K562 (cell line): ENCODE data around the gene UTP14A. TPM values are rescaled to one million over a fixed set of nuclear protein-coding genes. Genes with fewer than 3 reads are reported as not detected.

Experiments
- ASH1L ChIP-seq: fragments of 450-650 bp; IDR thresholded peaks from 2 replicates; pipeline ENCODE4 v1.6.1; 2018; ENCODE audit warnings: borderline replicate concordance, mild to moderate bottlenecking, low read depth; ENCODE audit not compliant: partially characterized antibody
- ATF7 ChIP-seq: fragments of 450-650 bp; IDR thresholded peaks from 2 replicates; pipeline ENCODE4 v1.7.1; 2014; ENCODE audit warnings: mild to moderate bottlenecking, moderate library complexity
- BACH1 ChIP-seq: fragments of 200-800 bp; sonication (Bioruptor generic); IDR thresholded peaks from 2 replicates; pipeline ENCODE4 v1.6.1; 2016; ENCODE audit warnings: missing genetic modification characterization, missing compliant biosample characterization
- BHLHE40 ChIP-seq: IDR thresholded peaks from 2 replicates; pipeline ENCODE4 v1.6.1; 2011; ENCODE audit warnings: low read length, improper control_type of control experiment
- CSDE1 ChIP-seq, 2 experiments: fragments of 450-650 bp; IDR thresholded peaks; 2 replicates each; pipeline ENCODE4 v1.6.1; 2016; ENCODE audit warnings: mild to moderate bottlenecking in 1 of 2
- GABPB1 ChIP-seq: sonication (generic); formaldehyde crosslinking; IDR thresholded peaks from 2 replicates; pipeline ENCODE4 v1.8.0; 2022; ENCODE audit warnings: mild to moderate bottlenecking, missing genetic modification reagents
- GTF2E2 ChIP-seq: fragments of 200-800 bp; sonication (Bioruptor generic); IDR thresholded peaks from 2 replicates; pipeline ENCODE4 v1.6.1; 2016; ENCODE audit warnings: missing genetic modification characterization, missing compliant biosample characterization
- KDM5B ChIP-seq: fragments of 200-600 bp; sonication (generic); IDR thresholded peaks from 2 replicates; pipeline ENCODE4 v1.6.1; 2012; ENCODE audit warnings: low read depth, mild to moderate bottlenecking, moderate library complexity, low read length, control low read depth, inconsistent platforms; ENCODE audit not compliant: insufficient replicate concordance
- NR2C1 ChIP-seq, 2 experiments: fragments of 450-650 bp; IDR thresholded peaks; 2 replicates each; pipeline ENCODE4 v1.6.1; 2017; ENCODE audit warnings: mild to moderate bottlenecking in 2 of 2, antibody characterized with exemption in 1 of 2, inconsistent platforms in 1 of 2, missing compliant biosample characterization in 1 of 2, missing genetic modification characterization in 1 of 2
- SMAD3 ChIP-seq: fragments of 450-650 bp; formaldehyde crosslinking; conservative IDR thresholded peaks from 2 replicates; pipeline ENCODE4 v1.4.0; 2020; ENCODE audit warnings: mild to moderate bottlenecking
- SP1 ChIP-seq: sonication (generic); formaldehyde crosslinking; IDR thresholded peaks from 2 replicates; pipeline ENCODE4 v1.8.1; 2022; ENCODE audit warnings: mild to moderate bottlenecking, missing genetic modification reagents
- XRCC3 ChIP-seq: fragments of 450-650 bp; IDR thresholded peaks from 2 replicates; pipeline ENCODE4 v1.6.1; 2017; ENCODE audit warnings: mild to moderate bottlenecking, moderate library complexity
- ZBTB8A ChIP-seq: fragments of 450-650 bp; IDR thresholded peaks from 2 replicates; pipeline ENCODE4 v1.6.1; 2018; ENCODE audit warnings: mild to moderate bottlenecking, moderate library complexity; ENCODE audit not compliant: partially characterized antibody
- ZNF174 ChIP-seq: fragments of 250-450 bp; sonication (Bioruptor Pico); IDR thresholded peaks from 2 replicates; pipeline ENCODE4 v1.4.0; 2020; ENCODE audit warnings: mild to moderate bottlenecking
- ZNF668 ChIP-seq: fragments of 250-450 bp; sonication (Bioruptor Pico); IDR thresholded peaks from 2 replicates; pipeline ENCODE4 v1.8.0; 2022; ENCODE audit warnings: mild to moderate bottlenecking, inconsistent platforms
- ZNF780A ChIP-seq: fragments of 250-450 bp; sonication (Bioruptor Pico); IDR thresholded peaks from 2 replicates; pipeline ENCODE4 v1.5.0; 2021; ENCODE audit warnings: mild to moderate bottlenecking
- polyA plus RNA-seq, 8 experiments: library from polyadenylated mRNA; depleted of rRNA in 4 of 8; stranded (reverse) in 5 of 8; unstranded in 3 of 8; fragments of >200 nt; fragmentation: Nextera tagmentation in 2 of 8; fragmentation: Illumina TruSeq in 1 of 8; extraction: Ambion mirVana in 2 of 8; extraction: Trizol in 1 of 8; gene quantifications; 2 replicates each; pipeline versions ENCODE4 v1.2.1 to v1.2.3, GENCODE V29; 2011 to 2014; ENCODE audit warnings: inconsistent platforms in 1 of 8, missing spikeins in 1 of 8
- total RNA-seq, 7 experiments: library from RNA; depleted of rRNA in 6 of 7; stranded (reverse); fragments of >200 nt in 6 of 7; fragmentation: Illumina TruSeq in 2 of 7; extraction: Trizol in 2 of 7; gene quantifications; 2 replicates each; pipeline versions ENCODE4 v1.2.1 to v1.2.3, GENCODE V29; 2011 to 2021; ENCODE audit warnings: low replicate concordance in 1 of 7
- TF ChIP-seq, protein P1 (sequence below): sonication (generic); formaldehyde crosslinking; IDR thresholded peaks from 2 replicates; pipeline ENCODE4 v1.8.0; 2022; ENCODE audit warnings: mild to moderate bottlenecking, missing genetic modification reagents
- TF ChIP-seq, protein P2 (sequence below), 2 experiments: fragments of 450-650 bp; conservative IDR thresholded peaks; 2 replicates each; pipeline ENCODE4 v1.6.1; 2017; ENCODE audit warnings: mild to moderate bottlenecking in 2 of 2, moderate library complexity in 2 of 2
- TF ChIP-seq, protein P3 (sequence below): fragments of 450-650 bp; formaldehyde crosslinking; IDR thresholded peaks from 2 replicates; pipeline ENCODE4 v1.4.0; 2022; ENCODE audit warnings: missing genetic modification characterization
- TF ChIP-seq, protein P4 (sequence below): fragments of 200-800 bp; sonication (Bioruptor generic); IDR thresholded peaks from 2 replicates; pipeline ENCODE4 v1.6.1; 2017; ENCODE audit warnings: missing genetic modification characterization, missing compliant biosample characterization

Gene UTP14A
- total and polyA plus RNA-seq, 9 of the 15 experiments (the other 6 are each of a cell fraction or from before 2014, with no cell fraction given): 30.5 to 91.0 (median 64.1) TPM

DNA sequence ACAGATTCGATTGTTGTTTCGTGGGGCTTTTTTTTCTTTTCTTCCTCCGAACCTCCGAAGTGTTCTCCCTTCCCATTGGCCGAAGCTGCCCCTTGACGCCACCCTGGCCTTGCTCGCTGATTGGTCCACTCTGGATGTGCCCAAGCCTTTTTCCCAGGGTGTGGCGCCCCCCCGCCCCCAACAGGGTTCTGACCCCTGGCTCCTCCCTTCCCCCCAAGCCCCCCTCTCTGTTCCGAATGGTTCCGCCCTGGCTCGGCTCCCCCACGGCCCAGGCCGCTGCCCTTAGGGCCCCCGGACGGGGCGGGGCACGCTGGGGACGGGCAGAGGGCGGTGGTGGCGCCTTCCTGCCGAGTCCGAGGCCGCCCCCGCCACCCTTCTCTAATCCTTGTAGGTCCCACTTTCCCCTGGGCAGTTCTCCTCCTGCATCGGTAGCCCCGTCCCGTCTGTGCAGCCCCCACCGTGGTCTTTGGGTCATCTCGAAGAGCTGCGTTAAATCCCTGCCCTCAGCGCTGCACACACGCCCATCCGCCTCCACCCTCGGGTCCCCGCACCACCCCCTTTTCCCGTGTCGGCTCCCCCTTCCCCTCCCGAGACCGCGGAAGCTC, 25.5 kb downstream of the UTP14A start (continued):
- TF ChIP-seq, protein P1, sequence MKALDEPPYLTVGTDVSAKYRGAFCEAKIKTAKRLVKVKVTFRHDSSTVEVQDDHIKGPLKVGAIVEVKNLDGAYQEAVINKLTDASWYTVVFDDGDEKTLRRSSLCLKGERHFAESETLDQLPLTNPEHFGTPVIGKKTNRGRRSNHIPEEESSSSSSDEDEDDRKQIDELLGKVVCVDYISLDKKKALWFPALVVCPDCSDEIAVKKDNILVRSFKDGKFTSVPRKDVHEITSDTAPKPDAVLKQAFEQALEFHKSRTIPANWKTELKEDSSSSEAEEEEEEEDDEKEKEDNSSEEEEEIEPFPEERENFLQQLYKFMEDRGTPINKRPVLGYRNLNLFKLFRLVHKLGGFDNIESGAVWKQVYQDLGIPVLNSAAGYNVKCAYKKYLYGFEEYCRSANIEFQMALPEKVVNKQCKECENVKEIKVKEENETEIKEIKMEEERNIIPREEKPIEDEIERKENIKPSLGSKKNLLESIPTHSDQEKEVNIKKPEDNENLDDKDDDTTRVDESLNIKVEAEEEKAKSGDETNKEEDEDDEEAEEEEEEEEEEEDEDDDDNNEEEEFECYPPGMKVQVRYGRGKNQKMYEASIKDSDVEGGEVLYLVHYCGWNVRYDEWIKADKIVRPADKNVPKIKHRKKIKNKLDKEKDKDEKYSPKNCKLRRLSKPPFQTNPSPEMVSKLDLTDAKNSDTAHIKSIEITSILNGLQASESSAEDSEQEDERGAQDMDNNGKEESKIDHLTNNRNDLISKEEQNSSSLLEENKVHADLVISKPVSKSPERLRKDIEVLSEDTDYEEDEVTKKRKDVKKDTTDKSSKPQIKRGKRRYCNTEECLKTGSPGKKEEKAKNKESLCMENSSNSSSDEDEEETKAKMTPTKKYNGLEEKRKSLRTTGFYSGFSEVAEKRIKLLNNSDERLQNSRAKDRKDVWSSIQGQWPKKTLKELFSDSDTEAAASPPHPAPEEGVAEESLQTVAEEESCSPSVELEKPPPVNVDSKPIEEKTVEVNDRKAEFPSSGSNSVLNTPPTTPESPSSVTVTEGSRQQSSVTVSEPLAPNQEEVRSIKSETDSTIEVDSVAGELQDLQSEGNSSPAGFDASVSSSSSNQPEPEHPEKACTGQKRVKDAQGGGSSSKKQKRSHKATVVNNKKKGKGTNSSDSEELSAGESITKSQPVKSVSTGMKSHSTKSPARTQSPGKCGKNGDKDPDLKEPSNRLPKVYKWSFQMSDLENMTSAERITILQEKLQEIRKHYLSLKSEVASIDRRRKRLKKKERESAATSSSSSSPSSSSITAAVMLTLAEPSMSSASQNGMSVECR (CRISPR knock-in tag): no peak
- TF ChIP-seq ZNF174: no peak
- no peak for TF ChIP-seq XRCC3
- TF ChIP-seq BACH1 (tag): no peak
- TF ChIP-seq, protein P2, sequence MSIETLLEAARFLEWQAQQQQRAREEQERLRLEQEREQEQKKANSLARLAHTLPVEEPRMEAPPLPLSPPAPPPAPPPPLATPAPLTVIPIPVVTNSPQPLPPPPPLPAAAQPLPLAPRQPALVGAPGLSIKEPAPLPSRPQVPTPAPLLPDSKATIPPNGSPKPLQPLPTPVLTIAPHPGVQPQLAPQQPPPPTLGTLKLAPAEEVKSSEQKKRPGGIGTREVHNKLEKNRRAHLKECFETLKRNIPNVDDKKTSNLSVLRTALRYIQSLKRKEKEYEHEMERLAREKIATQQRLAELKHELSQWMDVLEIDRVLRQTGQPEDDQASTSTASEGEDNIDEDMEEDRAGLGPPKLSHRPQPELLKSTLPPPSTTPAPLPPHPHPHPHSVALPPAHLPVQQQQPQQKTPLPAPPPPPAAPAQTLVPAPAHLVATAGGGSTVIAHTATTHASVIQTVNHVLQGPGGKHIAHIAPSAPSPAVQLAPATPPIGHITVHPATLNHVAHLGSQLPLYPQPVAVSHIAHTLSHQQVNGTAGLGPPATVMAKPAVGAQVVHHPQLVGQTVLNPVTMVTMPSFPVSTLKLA (conservative IDR thresholded peaks at IDR 0.05): peak; percentile 41 to 67; a peak in 2 of 4 replicates
- no peak for TF ChIP-seq ZBTB8A
- peak; percentile 38 for TF ChIP-seq BHLHE40
- TF ChIP-seq NR2C1 (IDR thresholded peaks at IDR 0.05): no peak
- TF ChIP-seq NR2C1 (tag; IDR thresholded peaks at IDR 0.05): 0 out of 2 replicates have a peak, but pooled peaks have one; percentile 19
- TF ChIP-seq ATF7: peak; percentile 49; the same call in 1 of the 2 replicates
- no peak for TF ChIP-seq SMAD3
- TF ChIP-seq GABPB1 (CRISPR knock-in tag): peak; percentile 53; the same call in 1 of the 2 replicates
- no peak for TF ChIP-seq ZNF668 (CRISPR knock-in tag)
- TF ChIP-seq, protein P3, sequence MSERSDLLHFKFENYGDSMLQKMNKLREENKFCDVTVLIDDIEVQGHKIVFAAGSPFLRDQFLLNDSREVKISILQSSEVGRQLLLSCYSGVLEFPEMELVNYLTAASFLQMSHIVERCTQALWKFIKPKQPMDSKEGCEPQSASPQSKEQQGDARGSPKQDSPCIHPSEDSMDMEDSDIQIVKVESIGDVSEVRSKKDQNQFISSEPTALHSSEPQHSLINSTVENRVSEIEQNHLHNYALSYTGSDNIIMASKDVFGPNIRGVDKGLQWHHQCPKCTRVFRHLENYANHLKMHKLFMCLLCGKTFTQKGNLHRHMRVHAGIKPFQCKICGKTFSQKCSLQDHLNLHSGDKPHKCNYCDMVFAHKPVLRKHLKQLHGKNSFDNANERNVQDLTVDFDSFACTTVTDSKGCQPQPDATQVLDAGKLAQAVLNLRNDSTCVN: no peak
- TF ChIP-seq, protein P4, sequence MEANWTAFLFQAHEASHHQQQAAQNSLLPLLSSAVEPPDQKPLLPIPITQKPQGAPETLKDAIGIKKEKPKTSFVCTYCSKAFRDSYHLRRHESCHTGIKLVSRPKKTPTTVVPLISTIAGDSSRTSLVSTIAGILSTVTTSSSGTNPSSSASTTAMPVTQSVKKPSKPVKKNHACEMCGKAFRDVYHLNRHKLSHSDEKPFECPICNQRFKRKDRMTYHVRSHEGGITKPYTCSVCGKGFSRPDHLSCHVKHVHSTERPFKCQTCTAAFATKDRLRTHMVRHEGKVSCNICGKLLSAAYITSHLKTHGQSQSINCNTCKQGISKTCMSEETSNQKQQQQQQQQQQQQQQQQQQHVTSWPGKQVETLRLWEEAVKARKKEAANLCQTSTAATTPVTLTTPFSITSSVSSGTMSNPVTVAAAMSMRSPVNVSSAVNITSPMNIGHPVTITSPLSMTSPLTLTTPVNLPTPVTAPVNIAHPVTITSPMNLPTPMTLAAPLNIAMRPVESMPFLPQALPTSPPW (CRISPR knock-in tag): peak; percentile 96
- TF ChIP-seq KDM5B: peak; percentile 60
- TF ChIP-seq CSDE1 (IDR thresholded peaks at IDR 0.05): no peak
- TF ChIP-seq SP1: peak; percentile 62
- TF ChIP-seq ASH1L: peak; percentile 57
- TF ChIP-seq ZNF780A: no peak
- TF ChIP-seq GTF2E2: no peak
